Glomerular endothelial cell (primary cell): ENCODE measurements around the gene ANKRD9. TPM values are rescaled to one million over a fixed set of nuclear protein-coding genes. Genes with fewer than 3 reads are reported as not detected.

ENCODE experiments used
- DNase-seq: peaks from one replicate; pipeline ENCODE4 v3.0.0-alpha.2; 2011; ENCODE audit warnings: low read depth, low spot score; ENCODE audit errors: extremely low read depth
- total RNA-seq: library from RNA; depleted of rRNA; stranded (reverse); fragments of >200 nt; gene quantifications from 2 replicates; pipeline ENCODE4 v1.2.3, GENCODE V29; 2015

The ANKRD9 gene
- total RNA-seq, 1 donor from 2014 or later = 44.9 TPM

- no peak for DNase-seq
Measured at GRCh38 chr14:102499401-102500157, 10.0 kb downstream of the ANKRD9 start.

- DNase-seq = no peak
Measured at GRCh38 chr14:102498678-102499265, 10.8 kb downstream of the ANKRD9 start.

- no peak for DNase-seq
Measured at GRCh38 chr14:102497998-102498677, 11.4 kb downstream of the ANKRD9 start.

GRCh38 chr14:102496958-102497744 lies 12.4 kb downstream of the ANKRD9 start:
- DNase-seq = no peak

GRCh38 chr14:102496331-102496691 lies 13.3 kb downstream of the ANKRD9 start:
- no peak for DNase-seq

GRCh38 chr14:102495491-102496330 lies 13.9 kb downstream of the ANKRD9 start:
- DNase-seq = no peak

- DNase-seq = no peak
Measured at GRCh38 chr14:102493585-102493984, 16.0 kb downstream of the ANKRD9 start.

GRCh38 chr14:102493096-102493495 lies 16.5 kb downstream of the ANKRD9 start:
- no peak for DNase-seq

- DNase-seq = no peak
Measured at GRCh38 chr14:102492531-102492910, 17.1 kb downstream of the ANKRD9 start.

- no peak for DNase-seq
Measured at GRCh38 chr14:102491786-102492530, 17.6 kb downstream of the ANKRD9 start.

GRCh38 chr14:102491366-102491765 lies 18.2 kb downstream of the ANKRD9 start:
- no peak for DNase-seq

- no peak for DNase-seq
Measured at GRCh38 chr14:102490456-102490855, 19.1 kb downstream of the ANKRD9 start.

GRCh38 chr14:102487204-102487577 lies 22.4 kb downstream of the ANKRD9 start:
- no peak for DNase-seq

GRCh38 chr14:102486513-102487203 lies 22.9 kb downstream of the ANKRD9 start:
- no peak for DNase-seq

GRCh38 chr14:102485693-102486512 lies 23.7 kb downstream of the ANKRD9 start:
- no peak for DNase-seq

GRCh38 chr14:102484316-102484715 lies 25.3 kb downstream of the ANKRD9 start:
- DNase-seq = no peak

- DNase-seq = no peak
Measured at GRCh38 chr14:102481791-102482238, 27.8 kb downstream of the ANKRD9 start.

GRCh38 chr14:102481371-102481770 lies 28.2 kb downstream of the ANKRD9 start:
- DNase-seq = no peak
